Measurements from ENCODE around the gene WWOX.

GRCh38 chr16:78794581-78795250 is 695.3 kb downstream of the WWOX start:
- no peak for TF ChIP-seq CTCF (IDR thresholded peaks at IDR 0.05; ENCODE audit: low read length)
- TF ChIP-seq EZH2 (optimal IDR thresholded peaks at IDR 0.05; ENCODE audit: low read depth, low read length): no peak
- no peak for TF ChIP-seq EZH2phosphoT487 (IDR thresholded peaks at IDR 0.05; ENCODE audit: low read length)

All from MM.1S (cell line).